Vagina (tissue), 2 donors: ENCODE measurements around the gene C6orf15.

ENCODE experiments used
- POLR2A ChIP-seq, 2 donors: fragments of 450-650 bp; IDR thresholded peaks; one replicate each; pipeline ENCODE4 v1.6.1; 2017; ENCODE audit warnings: antibody characterized with exemption in 2 of 2, mild to moderate bottlenecking in 2 of 2, moderate library complexity in 2 of 2
- POLR2AphosphoS5 ChIP-seq, 2 donors: sonication (generic); formaldehyde crosslinking; IDR thresholded peaks; one replicate each; pipeline ENCODE4 v1.9.0; 2017; ENCODE audit warnings: antibody characterized with exemption in 2 of 2, mild to moderate bottlenecking in 2 of 2, low read depth in 1 of 2; ENCODE audit not compliant: insufficient read depth in 1 of 2
- TF ChIP-seq, protein P1 (sequence below), 3 experiments: fragments of 450-650 bp in 2 of 3; fragments of 200-600 bp in 1 of 3; sonication (generic) in 1 of 3; IDR thresholded peaks; one replicate each; pipeline ENCODE4 v1.5.1; 2017 to 2019; ENCODE audit warnings: antibody characterized with exemption in 3 of 3, mild to moderate bottlenecking in 2 of 3, moderate library complexity in 2 of 3

DNA sequence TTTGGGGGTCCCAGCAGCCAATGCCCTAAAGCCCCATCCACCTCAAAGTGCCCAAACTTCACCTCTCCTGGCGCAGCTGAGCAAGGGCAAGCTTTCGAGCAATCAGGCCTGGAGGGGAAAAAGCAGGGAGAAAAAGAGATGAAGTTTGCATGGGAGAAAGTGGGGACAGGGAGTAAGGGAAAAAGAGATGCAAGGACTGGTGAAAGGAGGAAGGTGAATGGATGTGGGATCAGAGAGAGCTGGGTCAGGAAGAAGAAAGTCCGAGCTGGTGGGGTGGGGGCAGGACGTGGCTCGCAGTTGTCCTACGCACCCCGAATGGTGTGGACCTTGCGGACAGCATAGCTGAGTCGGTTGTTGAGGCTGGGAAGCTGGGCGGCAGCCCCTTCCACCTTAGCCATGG, 33.0 kb upstream of the C6orf15 start:
- TF ChIP-seq POLR2A (IDR thresholded peaks at IDR 0.05) (no peak), POLR2AphosphoS5 (IDR thresholded peaks at IDR 0.05; ENCODE audit: insufficient read depth in 1 of 2, low read depth in 1 of 2) (no peak)
- TF ChIP-seq, protein P1, sequence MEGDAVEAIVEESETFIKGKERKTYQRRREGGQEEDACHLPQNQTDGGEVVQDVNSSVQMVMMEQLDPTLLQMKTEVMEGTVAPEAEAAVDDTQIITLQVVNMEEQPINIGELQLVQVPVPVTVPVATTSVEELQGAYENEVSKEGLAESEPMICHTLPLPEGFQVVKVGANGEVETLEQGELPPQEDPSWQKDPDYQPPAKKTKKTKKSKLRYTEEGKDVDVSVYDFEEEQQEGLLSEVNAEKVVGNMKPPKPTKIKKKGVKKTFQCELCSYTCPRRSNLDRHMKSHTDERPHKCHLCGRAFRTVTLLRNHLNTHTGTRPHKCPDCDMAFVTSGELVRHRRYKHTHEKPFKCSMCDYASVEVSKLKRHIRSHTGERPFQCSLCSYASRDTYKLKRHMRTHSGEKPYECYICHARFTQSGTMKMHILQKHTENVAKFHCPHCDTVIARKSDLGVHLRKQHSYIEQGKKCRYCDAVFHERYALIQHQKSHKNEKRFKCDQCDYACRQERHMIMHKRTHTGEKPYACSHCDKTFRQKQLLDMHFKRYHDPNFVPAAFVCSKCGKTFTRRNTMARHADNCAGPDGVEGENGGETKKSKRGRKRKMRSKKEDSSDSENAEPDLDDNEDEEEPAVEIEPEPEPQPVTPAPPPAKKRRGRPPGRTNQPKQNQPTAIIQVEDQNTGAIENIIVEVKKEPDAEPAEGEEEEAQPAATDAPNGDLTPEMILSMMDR (IDR thresholded peaks at IDR 0.05) = no peak
